Body of pancreas (tissue), 4 donors: ENCODE results near the gene PIP5KL1.

ENCODE experiments used
- POLR2A ChIP-seq, 3 donors: fragments of 450-650 bp; IDR thresholded peaks; one replicate each; pipeline ENCODE4 v1.6.1; 2016; ENCODE audit warnings: antibody characterized with exemption in 3 of 3, mild to moderate bottlenecking in 2 of 3
- TF ChIP-seq, protein P1 (sequence below), 7 experiments: fragments of 450-650 bp in 4 of 7; fragments of 200-600 bp in 3 of 7; sonication (generic) in 3 of 7; IDR thresholded peaks; one replicate each; pipeline ENCODE4 v1.5.1; 2016 to 2019; ENCODE audit warnings: antibody characterized with exemption in 7 of 7

DNA sequence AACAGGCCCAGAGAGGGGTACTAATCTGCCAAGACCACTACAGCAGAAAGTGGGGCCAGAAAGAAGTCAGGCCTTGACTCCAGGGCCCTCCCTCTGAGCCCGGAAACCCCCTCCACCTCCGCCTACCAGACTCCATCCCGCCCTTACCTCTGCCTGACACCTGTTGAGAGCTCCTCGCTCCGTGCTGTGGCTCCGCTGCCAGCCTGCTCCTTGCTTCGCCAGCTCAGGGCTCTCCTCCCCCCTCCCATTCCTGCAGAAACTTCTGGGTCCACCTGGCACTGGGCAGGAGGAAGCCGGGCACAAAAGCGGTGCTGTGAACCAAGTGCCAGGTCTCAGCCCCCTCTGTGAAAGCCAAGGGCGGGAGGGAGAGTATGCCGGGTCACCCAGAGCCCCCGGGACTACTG lies 24.8 kb downstream of the PIP5KL1 start:
- TF ChIP-seq, protein P1, sequence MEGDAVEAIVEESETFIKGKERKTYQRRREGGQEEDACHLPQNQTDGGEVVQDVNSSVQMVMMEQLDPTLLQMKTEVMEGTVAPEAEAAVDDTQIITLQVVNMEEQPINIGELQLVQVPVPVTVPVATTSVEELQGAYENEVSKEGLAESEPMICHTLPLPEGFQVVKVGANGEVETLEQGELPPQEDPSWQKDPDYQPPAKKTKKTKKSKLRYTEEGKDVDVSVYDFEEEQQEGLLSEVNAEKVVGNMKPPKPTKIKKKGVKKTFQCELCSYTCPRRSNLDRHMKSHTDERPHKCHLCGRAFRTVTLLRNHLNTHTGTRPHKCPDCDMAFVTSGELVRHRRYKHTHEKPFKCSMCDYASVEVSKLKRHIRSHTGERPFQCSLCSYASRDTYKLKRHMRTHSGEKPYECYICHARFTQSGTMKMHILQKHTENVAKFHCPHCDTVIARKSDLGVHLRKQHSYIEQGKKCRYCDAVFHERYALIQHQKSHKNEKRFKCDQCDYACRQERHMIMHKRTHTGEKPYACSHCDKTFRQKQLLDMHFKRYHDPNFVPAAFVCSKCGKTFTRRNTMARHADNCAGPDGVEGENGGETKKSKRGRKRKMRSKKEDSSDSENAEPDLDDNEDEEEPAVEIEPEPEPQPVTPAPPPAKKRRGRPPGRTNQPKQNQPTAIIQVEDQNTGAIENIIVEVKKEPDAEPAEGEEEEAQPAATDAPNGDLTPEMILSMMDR (IDR thresholded peaks at IDR 0.05) = no peak
- TF ChIP-seq POLR2A (IDR thresholded peaks at IDR 0.05) = no peak
